Endothelial cell of hepatic sinusoid (primary cell): Measurements from ENCODE around the gene EML1.

Source experiments
- in situ Hi-C: cut with HindIII; loops from 2 replicates; pipeline ENCODE4 v1.10.0; 2017; ENCODE audit warnings: low sequenced_read_pairs

The EML1 gene

GRCh38 chr14:99802301-99803105 lies 9.3 kb downstream of the EML1 start:
- in situ Hi-C loops, result no loop called here

GRCh38 chr14:99803106-99803775 lies 10.0 kb downstream of the EML1 start:
- in situ Hi-C loops, result no loop called here

GRCh38 chr14:99803803-99804202 lies 10.6 kb downstream of the EML1 start:
- in situ Hi-C loops, result no loop called here

GRCh38 chr14:99805757-99806439 lies 12.7 kb downstream of the EML1 start:
- in situ Hi-C loops, result no loop called here

GRCh38 chr14:99806836-99807235 lies 13.6 kb downstream of the EML1 start:
- in situ Hi-C loops, result no loop called here

GRCh38 chr14:99807413-99808153 lies 14.4 kb downstream of the EML1 start:
- in situ Hi-C loops, result no loop called here

GRCh38 chr14:99808154-99808505 lies 14.9 kb downstream of the EML1 start:
- in situ Hi-C loops, result no loop called here

- in situ Hi-C loops, result no loop called here
Observed at GRCh38 chr14:99808515-99808914, 15.3 kb downstream of the EML1 start.

GRCh38 chr14:99809360-99809759 lies 16.1 kb downstream of the EML1 start:
- in situ Hi-C loops, result no loop called here

- in situ Hi-C loops, result no loop called here
Observed at GRCh38 chr14:99809859-99810558, 16.8 kb downstream of the EML1 start.

GRCh38 chr14:99810559-99810874 lies 17.3 kb downstream of the EML1 start:
- in situ Hi-C loops, result no loop called here

- in situ Hi-C loops, result no loop called here
Observed at GRCh38 chr14:99812096-99812750, 19.0 kb downstream of the EML1 start.

- in situ Hi-C loops, result no loop called here
Observed at GRCh38 chr14:99812892-99813291, 19.7 kb downstream of the EML1 start.

- in situ Hi-C loops, result no loop called here
Observed at GRCh38 chr14:99815696-99816095, 22.5 kb downstream of the EML1 start.

GRCh38 chr14:99816217-99816616 lies 23.0 kb downstream of the EML1 start:
- in situ Hi-C loops, result no loop called here

- in situ Hi-C loops, result no loop called here
Observed at GRCh38 chr14:99816642-99817041, 23.4 kb downstream of the EML1 start.

- in situ Hi-C loops, result no loop called here
Observed at GRCh38 chr14:99817331-99817730, 24.1 kb downstream of the EML1 start.

- in situ Hi-C loops, result no loop called here
Observed at GRCh38 chr14:99818503-99819036, 25.4 kb downstream of the EML1 start.

- in situ Hi-C loops, result no loop called here
Observed at GRCh38 chr14:99819514-99819913, 26.3 kb downstream of the EML1 start.
